ENCODE results near the gene SCN5A. TPM values are rescaled to one million over a fixed set of nuclear protein-coding genes. Genes with fewer than 3 reads are reported as not detected.

Gene SCN5A
- total and polyA plus RNA-seq, 3 donors from 2014 or later, result 0.63 to 0.99 (median 0.73) TPM

GRCh38 chr3:38564631-38565338 is 84.7 kb downstream of the SCN5A start:
- TF ChIP-seq POLR2A (IDR thresholded peaks at IDR 0.05) (no peak), CTCF (IDR thresholded peaks at IDR 0.05) (no peak)
- H3K27ac ChIP-seq, result no peak overlapping the region
- no peaks in the 10 kb centered on the region for H3K9me3 ChIP-seq
- H3K4me3 ChIP-seq, result no peak overlapping the region
- no peaks in the 10 kb centered on the region for H3K27me3 ChIP-seq
- no peaks in the 10 kb centered on the region for H3K4me1 ChIP-seq
- DNase-seq, result no peak
- H3K36me3 ChIP-seq (ENCODE audit: low read depth, missing control alignments), result no peaks in the 10 kb centered on the region
- intact Hi-C loops (cut with DNase I; ENCODE audit: low total_unique reads), result no loop called here
- WGBS, 2 donors, result 96 to 97% methylated on average over 4 to 6 of the region's 6 CpGs

GRCh38 chr3:38563886-38564270 is 85.6 kb downstream of the SCN5A start:
- Histone ChIP-seq H3K4me1 (no peaks in the 10 kb centered on the region), H3K9me3 (no peaks in the 10 kb centered on the region), H3K27ac (no peak overlapping the region), H3K36me3 (ENCODE audit: low read depth, missing control alignments) (no peaks in the 10 kb centered on the region), H3K4me3 (no peak overlapping the region), H3K27me3 (no peaks in the 10 kb centered on the region)
- 91 to 95% methylated on average over 10 of the region's 10 CpGs for WGBS, 2 donors
- TF ChIP-seq POLR2A (IDR thresholded peaks at IDR 0.05), result no peak
- TF ChIP-seq CTCF (IDR thresholded peaks at IDR 0.05), result no peak
- no peak for DNase-seq
- intact Hi-C loops (cut with DNase I; ENCODE audit: low total_unique reads), result no loop called here

GRCh38 chr3:38563070-38563885 is 86.2 kb downstream of the SCN5A start:
- TF ChIP-seq CTCF (IDR thresholded peaks at IDR 0.05), result no peak
- TF ChIP-seq POLR2A (IDR thresholded peaks at IDR 0.05), result no peak
- H3K4me3 ChIP-seq, result no peak overlapping the region
- WGBS, 2 donors, result 91 to 92% methylated on average over 15 of the region's 15 CpGs
- intact Hi-C loops (cut with DNase I; ENCODE audit: low total_unique reads), result no loop called here
- no peak for DNase-seq
- H3K27me3 ChIP-seq, result no peaks in the 10 kb centered on the region
- H3K4me1 ChIP-seq, result no peaks in the 10 kb centered on the region
- H3K9me3 ChIP-seq, result no peaks in the 10 kb centered on the region
- no peaks in the 10 kb centered on the region for H3K36me3 ChIP-seq (ENCODE audit: low read depth, missing control alignments)
- H3K27ac ChIP-seq, result no peak overlapping the region

- 97 to 99% methylated on average over 7 of the region's 7 CpGs for WGBS, 2 donors
- TF ChIP-seq CTCF (IDR thresholded peaks at IDR 0.05) (no peak), POLR2A (IDR thresholded peaks at IDR 0.05) (no peak)
- DNase-seq, result no peak
- Histone ChIP-seq H3K4me1 (no peaks in the 10 kb centered on the region), H3K4me3 (no peak overlapping the region), H3K27ac (no peak overlapping the region), H3K9me3 (no peaks in the 10 kb centered on the region), H3K36me3 (ENCODE audit: low read depth, missing control alignments) (no peaks in the 10 kb centered on the region), H3K27me3 (no peaks in the 10 kb centered on the region)
- intact Hi-C loops (cut with DNase I; ENCODE audit: low total_unique reads), result no loop called here
Observed at GRCh38 chr3:38562467-38562925, 87.0 kb downstream of the SCN5A start.
